Endothelial cell of umbilical vein (primary cell): ENCODE data around the gene STOML1. TPM values are rescaled to one million over a fixed set of nuclear protein-coding genes. Genes with fewer than 3 reads are reported as not detected.

ENCODE experiments used
- BruUV-seq: library from RNA; stranded (reverse); fragments of 400-500 nt; replicated peaks from 2 replicates; lab custom pipeline; 2021; lab: Mats Ljungman, UMichigan
- CTCF ChIA-PET: fragments of 300-600, 350-600 bp; sonication (Branson Sonifier 250); formaldehyde crosslinking; loops from one replicate; lab custom pipeline; 2021; ENCODE audit warnings: antibody characterized with exemption, inconsistent platforms; lab: Charles Lee
- POLR2A ChIA-PET: fragments of 300-600, 350-600 bp; sonication (Branson Sonifier 250); formaldehyde crosslinking; loops from one replicate; lab custom pipeline; 2021; ENCODE audit warnings: antibody characterized with exemption, inconsistent platforms; lab: Charles Lee
- DNase-seq: peaks from one replicate; pipeline ENCODE4 v3.0.0-alpha.2; 2011; ENCODE audit warnings: low read depth, low spot score
- FAIRE-seq: peaks from 2 replicates; lab custom pipeline; 2011; peaks lifted over from hg19 to GRCh38; lab: Jason Lieb, UNC
- H2AFZ ChIP-seq: 2 replicates; pipeline ENCODE4 v1.6.0; 2012; ENCODE audit warnings: low read depth, low read length, control low read depth, inconsistent platforms
- H3K27ac ChIP-seq: 2 replicates; pipeline ENCODE4 v1.5.1; 2011; ENCODE audit warnings: low read depth, mild to moderate bottlenecking, control low read depth, low read length, moderate library complexity; ENCODE audit not compliant: insufficient read depth
- H3K27me3 ChIP-seq, 2 experiments: 2 replicates each; pipeline versions ENCODE4 v1.6.0 to v1.6.1; 2011; ENCODE audit warnings: low read length in 2 of 2, mixed read lengths in 1 of 2; ENCODE audit not compliant: control insufficient read depth in 2 of 2, insufficient read depth in 2 of 2
- H3K36me3 ChIP-seq, 2 experiments: 2 replicates in 1 of 2; 3 replicates in 1 of 2; pipeline ENCODE4 v1.5.1; 2011; ENCODE audit warnings: low read length in 2 of 2, mild to moderate bottlenecking in 1 of 2, moderate library complexity in 1 of 2; ENCODE audit not compliant: control insufficient read depth in 2 of 2, insufficient read depth in 2 of 2; ENCODE audit errors: extremely low read depth in 1 of 2
- H3K4me1 ChIP-seq: 3 replicates; pipeline ENCODE4 v1.5.1; 2011; ENCODE audit warnings: mild to moderate bottlenecking, low read length; ENCODE audit not compliant: control insufficient read depth, insufficient read depth; ENCODE audit errors: extremely low read depth
- H3K4me2 ChIP-seq: 2 replicates; pipeline ENCODE4 v1.6.1; 2011; ENCODE audit warnings: low read length, control low read depth, mixed read lengths; ENCODE audit not compliant: insufficient read depth
- H3K4me3 ChIP-seq, 3 experiments: fragments of 200-600 bp in 1 of 3; sonication (generic), shearing (Covaris generic) in 1 of 3; replicated peaks in 1 of 3; 2 replicates each; pipeline ENCODE4 v1.5.1; 2011 to 2016; ENCODE audit warnings: control low read depth in 3 of 3, low read length in 3 of 3, mild to moderate bottlenecking in 2 of 3, inconsistent platforms in 1 of 3, low read depth in 1 of 3, moderate library complexity in 1 of 3; ENCODE audit not compliant: insufficient read depth in 1 of 3
- H3K79me2 ChIP-seq: 2 replicates; pipeline ENCODE4 v1.6.0; 2012; ENCODE audit warnings: low read length, inconsistent platforms; ENCODE audit not compliant: control insufficient read depth, insufficient read depth
- H3K9ac ChIP-seq: replicated peaks from 2 replicates; pipeline ENCODE3; 2011; ENCODE audit warnings: low read length, control low read depth; ENCODE audit not compliant: insufficient read depth; ENCODE audit errors: extremely low read depth
- H3K9me1 ChIP-seq: replicated peaks from 3 replicates; pipeline ENCODE4 v1.6.0; 2011; ENCODE audit warnings: mild to moderate bottlenecking, low read length; ENCODE audit not compliant: control insufficient read depth, insufficient read depth; ENCODE audit errors: extremely low read depth
- H3K9me3 ChIP-seq: replicated peaks from 2 replicates; pipeline ENCODE4 v1.5.1; 2012; ENCODE audit warnings: low read length, inconsistent platforms; ENCODE audit not compliant: control insufficient read depth, insufficient read depth
- H4K20me1 ChIP-seq: replicated peaks from 2 replicates; pipeline ENCODE3; 2011; ENCODE audit warnings: mild to moderate bottlenecking, low read length; ENCODE audit not compliant: control insufficient read depth, insufficient read depth; ENCODE audit errors: extremely low read depth
- EZH2 ChIP-seq: IDR thresholded peaks from 2 replicates; pipeline ENCODE4 v1.6.1; 2012; ENCODE audit warnings: borderline replicate concordance, low read depth, mild to moderate bottlenecking, moderate library complexity, low read length, inconsistent platforms; ENCODE audit not compliant: severe bottlenecking
- FOS ChIP-seq: IDR thresholded peaks from 2 replicates; pipeline ENCODE4 v1.6.1; 2011; ENCODE audit warnings: mild to moderate bottlenecking, low read length, moderate library complexity, borderline replicate concordance; ENCODE audit not compliant: insufficient read depth
- GATA2 ChIP-seq: IDR thresholded peaks from 2 replicates; pipeline ENCODE4 v1.7.0; 2011; ENCODE audit warnings: low read depth, mild to moderate bottlenecking, moderate library complexity, mixed read lengths, low read length; ENCODE audit not compliant: insufficient read length, insufficient read depth
- JUN ChIP-seq: IDR thresholded peaks from 2 replicates; pipeline ENCODE4 v1.6.1; 2011; ENCODE audit warnings: borderline replicate concordance, low read depth; ENCODE audit not compliant: insufficient read length, insufficient read depth
- MYC ChIP-seq: IDR thresholded peaks from one replicate; pipeline ENCODE4 v1.6.1; 2011; ENCODE audit warnings: mild to moderate bottlenecking, low read depth, low read length
- POLR2A ChIP-seq: IDR thresholded peaks from 2 replicates; pipeline ENCODE4 v1.6.1; 2012; ENCODE audit warnings: low read depth, mild to moderate bottlenecking, control low read depth, low read length
- POLR2AphosphoS5 ChIP-seq: IDR thresholded peaks from 2 replicates; pipeline ENCODE4 v1.6.1; 2012; ENCODE audit warnings: low read depth, mild to moderate bottlenecking, control low read depth, low read length, moderate library complexity; ENCODE audit not compliant: insufficient read depth
- dilution Hi-C: fragments of 300-500 bp; cut with MboI; formaldehyde crosslinking; loops from one replicate; pipeline ENCODE4 v1.15.0; 2019; ENCODE audit warnings: low sequenced_read_pairs; ENCODE audit not compliant: extremely low pct_ligation_motif_present
- intact Hi-C: fragments of 100-400 bp; cut with micrococcal nuclease; formaldehyde crosslinking; loops from one replicate; pipeline ENCODE4 v1.10.0; 2022
- polyA plus RNA-seq, 4 experiments: library from polyadenylated mRNA; depleted of rRNA in 3 of 4; stranded (reverse) in 3 of 4; unstranded in 1 of 4; fragments of >200 nt; gene quantifications; 2 replicates each; pipeline versions ENCODE4 v1.2.1 to v1.2.3, GENCODE V29; 2011 to 2012; ENCODE audit warnings: missing spikeins in 1 of 4
- total RNA-seq: library from RNA; stranded (reverse); gene quantifications from 2 replicates; pipeline ENCODE4 v1.2.3, GENCODE V29; 2021
- TF ChIP-seq, protein P1 (sequence below), 2 donors: IDR thresholded peaks; 1 replicate in 1 of 2; 2 replicates in 1 of 2; pipeline ENCODE4 v1.5.1; 2011; ENCODE audit warnings: low read length in 2 of 2, mild to moderate bottlenecking in 2 of 2, moderate library complexity in 2 of 2, control low read depth in 1 of 2, inconsistent platforms in 1 of 2, low read depth in 1 of 2; ENCODE audit not compliant: insufficient read depth in 1 of 2; ENCODE audit errors: extremely low read depth in 1 of 2
- TF ChIP-seq, protein P2 (sequence below): IDR thresholded peaks from 2 replicates; pipeline ENCODE4 v1.6.1; 2011; ENCODE audit not compliant: insufficient read depth, insufficient read length

Gene STOML1
- total and polyA plus RNA-seq, 2 donors (not counting 3 experiments of a cell fraction or from before 2014, with no cell fraction given): 12.9 to 15.4 TPM

DNA sequence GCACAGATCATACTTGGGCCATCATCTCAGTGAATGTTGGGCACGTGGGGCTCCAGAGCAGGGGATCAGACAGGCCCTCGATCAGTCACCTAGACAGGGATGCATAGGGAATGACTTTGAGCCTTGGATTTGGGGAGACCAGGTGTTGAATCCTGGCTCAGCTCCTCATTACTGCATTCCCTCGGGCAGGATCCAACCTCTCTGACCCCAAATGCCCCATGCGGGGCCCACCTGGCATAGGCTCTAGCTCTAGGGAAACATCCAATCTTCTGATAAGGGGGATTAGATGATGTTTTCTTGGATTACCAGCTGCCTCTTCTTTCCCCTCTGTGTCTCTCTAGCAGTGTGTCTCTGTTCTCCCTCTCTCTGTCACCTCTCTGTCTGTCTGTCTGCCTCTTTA lies 43.1 kb downstream of the STOML1 start:
- ChIA-PET CTCF (interaction anchor here (0.9 to 6.9 kb wide), 7 partner anchors 9 to 372 kb away, joined by 3 to 217 read pairs (median 5); no protein-coding TSS in a partner anchor), POLR2A (no interaction called here)
- Histone ChIP-seq H3K27ac (no peak overlapping the region), H3K4me3 (no peak overlapping the region), H3K79me2 (no peaks in the 10 kb centered on the region), H4K20me1 (no peaks in the 10 kb centered on the region), H3K9ac (no peak overlapping the region), H2AFZ (no peak overlapping the region), H3K4me2 (no peak overlapping the region), H3K27me3 (no peaks in the 10 kb centered on the region), H3K9me3 (no peaks in the 10 kb centered on the region), H3K9me1 (no peaks in the 10 kb centered on the region), H3K4me1 (peaks cover 7% of the 10 kb centered on the region), H3K36me3 (no peaks in the 10 kb centered on the region)
- no peak for FAIRE-seq
- dilution Hi-C loops: no loop called here
- no peak for TF ChIP-seq EZH2
- TF ChIP-seq POLR2A: no peak
- TF ChIP-seq POLR2AphosphoS5: no peak
- no peak for TF ChIP-seq FOS
- no peak for TF ChIP-seq GATA2
- TF ChIP-seq, protein P1, sequence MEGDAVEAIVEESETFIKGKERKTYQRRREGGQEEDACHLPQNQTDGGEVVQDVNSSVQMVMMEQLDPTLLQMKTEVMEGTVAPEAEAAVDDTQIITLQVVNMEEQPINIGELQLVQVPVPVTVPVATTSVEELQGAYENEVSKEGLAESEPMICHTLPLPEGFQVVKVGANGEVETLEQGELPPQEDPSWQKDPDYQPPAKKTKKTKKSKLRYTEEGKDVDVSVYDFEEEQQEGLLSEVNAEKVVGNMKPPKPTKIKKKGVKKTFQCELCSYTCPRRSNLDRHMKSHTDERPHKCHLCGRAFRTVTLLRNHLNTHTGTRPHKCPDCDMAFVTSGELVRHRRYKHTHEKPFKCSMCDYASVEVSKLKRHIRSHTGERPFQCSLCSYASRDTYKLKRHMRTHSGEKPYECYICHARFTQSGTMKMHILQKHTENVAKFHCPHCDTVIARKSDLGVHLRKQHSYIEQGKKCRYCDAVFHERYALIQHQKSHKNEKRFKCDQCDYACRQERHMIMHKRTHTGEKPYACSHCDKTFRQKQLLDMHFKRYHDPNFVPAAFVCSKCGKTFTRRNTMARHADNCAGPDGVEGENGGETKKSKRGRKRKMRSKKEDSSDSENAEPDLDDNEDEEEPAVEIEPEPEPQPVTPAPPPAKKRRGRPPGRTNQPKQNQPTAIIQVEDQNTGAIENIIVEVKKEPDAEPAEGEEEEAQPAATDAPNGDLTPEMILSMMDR (IDR thresholded peaks at IDR 0.05; ENCODE audit: extremely low read depth in 1 of 2, insufficient read depth in 1 of 2, low read depth in 1 of 2, low read length in 2 of 2): no peak
- TF ChIP-seq MYC: no peak
- TF ChIP-seq, protein P2, sequence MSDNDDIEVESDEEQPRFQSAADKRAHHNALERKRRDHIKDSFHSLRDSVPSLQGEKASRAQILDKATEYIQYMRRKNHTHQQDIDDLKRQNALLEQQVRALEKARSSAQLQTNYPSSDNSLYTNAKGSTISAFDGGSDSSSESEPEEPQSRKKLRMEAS: no peak
- no peak for TF ChIP-seq JUN
- intact Hi-C loops: no loop called here
- no TSS peak for BruUV-seq
- DNase-seq: no peak
